K562 (cell line): ENCODE results near the gene C17orf75. TPM values are rescaled to one million over a fixed set of nuclear protein-coding genes. Genes with fewer than 3 reads are reported as not detected.
A peak's percentile ranks its signal among the peaks of the same experiment; 100 is the strongest.

Experiments used
- HLTF ChIP-seq: fragments of 450-650 bp; IDR thresholded peaks from 2 replicates; pipeline ENCODE4 v1.6.1; 2016
- HMG20A ChIP-seq: fragments of 450-650 bp; formaldehyde crosslinking; conservative IDR thresholded peaks from 2 replicates; pipeline ENCODE4 v1.4.0; 2020; ENCODE audit warnings: mild to moderate bottlenecking, mixed read lengths
- MAFF ChIP-seq: IDR thresholded peaks from 2 replicates; pipeline ENCODE4 v1.6.1; 2012; ENCODE audit warnings: low read length, improper control_type of control experiment
- NCOA2 ChIP-seq, 2 experiments: fragments of 450-650 bp; IDR thresholded peaks; 2 replicates each; pipeline ENCODE4 v1.6.1; 2018; ENCODE audit warnings: mild to moderate bottlenecking in 2 of 2, moderate library complexity in 1 of 2; ENCODE audit not compliant: partially characterized antibody in 2 of 2
- NCOA6 ChIP-seq: fragments of 450-650 bp; IDR thresholded peaks from 2 replicates; pipeline ENCODE4 v1.6.1; 2017; ENCODE audit warnings: mild to moderate bottlenecking
- NFIC ChIP-seq: fragments of 450-650 bp; IDR thresholded peaks from 2 replicates; pipeline ENCODE4 v1.6.1; 2017; ENCODE audit warnings: mild to moderate bottlenecking, inconsistent platforms
- NFXL1 ChIP-seq: fragments of 450-650 bp; formaldehyde crosslinking; IDR thresholded peaks from 2 replicates; pipeline ENCODE4 v1.4.0; 2021; ENCODE audit warnings: mild to moderate bottlenecking
- PML ChIP-seq: IDR thresholded peaks from 2 replicates; pipeline ENCODE4 v1.6.1; 2012; ENCODE audit warnings: low read length, inconsistent platforms
- SIN3A ChIP-seq, 2 experiments: fragments of 150-350 bp in 1 of 2; IDR thresholded peaks; 2 replicates each; pipeline ENCODE4 v1.6.1; 2011 to 2016; ENCODE audit warnings: borderline replicate concordance in 2 of 2, low read depth in 2 of 2, low read length in 2 of 2, mild to moderate bottlenecking in 2 of 2, moderate library complexity in 2 of 2; ENCODE audit not compliant: control insufficient read depth in 1 of 2
- SNAPC5 ChIP-seq: fragments of 250-450 bp; sonication (Bioruptor Pico); IDR thresholded peaks from 2 replicates; pipeline ENCODE4 v1.8.0; 2021; ENCODE audit warnings: moderate library complexity, mild to moderate bottlenecking, inconsistent platforms
- SNIP1 ChIP-seq: fragments of 450-650 bp; IDR thresholded peaks from 2 replicates; pipeline ENCODE4 v1.7.1; 2017; ENCODE audit warnings: low read depth, mild to moderate bottlenecking
- STAT6 ChIP-seq: sonication (generic); formaldehyde crosslinking; IDR thresholded peaks from 2 replicates; pipeline ENCODE4 v1.8.1; 2023; ENCODE audit warnings: mild to moderate bottlenecking, missing genetic modification reagents
- TAF15 ChIP-seq: fragments of 200-400 bp; formaldehyde crosslinking; IDR thresholded peaks from 2 replicates; pipeline ENCODE4 v1.6.1; 2017; ENCODE audit warnings: mild to moderate bottlenecking, low read depth, low read length, moderate library complexity
- TEAD2 ChIP-seq: fragments of 450-650 bp; IDR thresholded peaks from 2 replicates; pipeline ENCODE4 v1.6.1; 2016; ENCODE audit warnings: missing genetic modification characterization, control low read depth, missing compliant biosample characterization
- ZNF133 ChIP-seq: fragments of 250-450 bp; sonication (Bioruptor Pico); IDR thresholded peaks from 2 replicates; pipeline ENCODE4 v1.4.0; 2020; ENCODE audit warnings: mild to moderate bottlenecking
- ZNF175 ChIP-seq: fragments of 200-800 bp; sonication (Bioruptor generic); IDR thresholded peaks from 2 replicates; pipeline ENCODE4 v1.6.1; 2016; ENCODE audit warnings: low read depth, mild to moderate bottlenecking, missing genetic modification characterization, missing compliant biosample characterization
- ZNF407 ChIP-seq: fragments of 450-650 bp; IDR thresholded peaks from 2 replicates; pipeline ENCODE4 v1.6.1; 2016; ENCODE audit warnings: low read depth
- ZNF785 ChIP-seq: fragments of 250-450 bp; sonication (Bioruptor Pico); IDR thresholded peaks from 2 replicates; pipeline ENCODE4 v1.4.0; 2020; ENCODE audit warnings: mild to moderate bottlenecking
- polyA plus RNA-seq, 8 experiments: library from polyadenylated mRNA; depleted of rRNA in 4 of 8; stranded (reverse) in 5 of 8; unstranded in 3 of 8; fragments of >200 nt; fragmentation: Nextera tagmentation in 2 of 8; fragmentation: Illumina TruSeq in 1 of 8; extraction: Ambion mirVana in 2 of 8; extraction: Trizol in 1 of 8; gene quantifications; 2 replicates each; pipeline versions ENCODE4 v1.2.1 to v1.2.3, GENCODE V29; 2011 to 2014; ENCODE audit warnings: inconsistent platforms in 1 of 8, missing spikeins in 1 of 8
- total RNA-seq, 7 experiments: library from RNA; depleted of rRNA in 6 of 7; stranded (reverse); fragments of >200 nt in 6 of 7; fragmentation: Illumina TruSeq in 2 of 7; extraction: Trizol in 2 of 7; gene quantifications; 2 replicates each; pipeline versions ENCODE4 v1.2.1 to v1.2.3, GENCODE V29; 2011 to 2021; ENCODE audit warnings: low replicate concordance in 1 of 7

Gene C17orf75
- total and polyA plus RNA-seq, 9 of the 15 experiments (the other 6 are each of a cell fraction or from before 2014, with no cell fraction given), result 15.5 to 55.7 (median 18.5) TPM

- no peak; a peak in 1 of 4 replicates for TF ChIP-seq SIN3A (IDR thresholded peaks at IDR 0.05; ENCODE audit: borderline replicate concordance in 2 of 2, control insufficient read depth in 1 of 2, low read depth in 2 of 2, low read length in 2 of 2)
- TF ChIP-seq NFXL1 (CRISPR knock-in tag), result no peak
- no peak for TF ChIP-seq SNIP1
- TF ChIP-seq NCOA6, result no peak
- no peak for TF ChIP-seq ZNF407
- no peak for TF ChIP-seq MAFF
- TF ChIP-seq NCOA2 (IDR thresholded peaks at IDR 0.05; ENCODE audit: partially characterized antibody in 2 of 2), result no peak
- no peak for TF ChIP-seq ZNF785
- no peak for TF ChIP-seq TEAD2
- TF ChIP-seq HLTF, result no peak; the same call in 1 of the 2 replicates
- no peak for TF ChIP-seq SNAPC5 (CRISPR knock-in tag)
- no peak; the same call in 1 of the 2 replicates for TF ChIP-seq ZNF175 (CRISPR knock-in tag)
- no peak for TF ChIP-seq TAF15
- TF ChIP-seq STAT6 (CRISPR knock-in tag), result no peak; the same call in 1 of the 2 replicates
- TF ChIP-seq PML, result peak; percentile 85
- no peak for TF ChIP-seq ZNF133
- peak; percentile 41; the same call in 1 of the 2 replicates for TF ChIP-seq NFIC
- TF ChIP-seq HMG20A (CRISPR knock-in tag), result no peak
These were observed 8.1 kb upstream of the C17orf75 start, which contains the start of gene ZNF207 (continued) for GRCh38 chr17:32349854-32350665.
